Liver (tissue), 3 donors: Measurements from ENCODE around the gene RO60.
"Not testable (repeated sequence)": the region's sequence is repeated elsewhere in the genome, so short reads cannot be mapped to it uniquely, and the experiment has no call there.

Experiments
- CTCF ChIP-seq: fragments of 150-350 bp; IDR thresholded peaks from 2 replicates; pipeline ENCODE4 v1.5.1; 2017; ENCODE audit warnings: improper control_type of control experiment, low read depth, low read length; ENCODE audit not compliant: missing input control
- EGR1 ChIP-seq, 2 donors: IDR thresholded peaks; 2 replicates each; pipeline ENCODE4 v1.6.1; 2016 to 2018; ENCODE audit warnings: antibody characterized with exemption in 2 of 2, low read depth in 2 of 2
- FOXA1 ChIP-seq: IDR thresholded peaks from 2 replicates; pipeline ENCODE4 v1.6.1; 2016; ENCODE audit warnings: antibody characterized with exemption
- GABPA ChIP-seq, 2 donors: IDR thresholded peaks in 1 of 2; conservative IDR thresholded peaks in 1 of 2; 2 replicates each; pipeline ENCODE4 v1.6.1; 2016; ENCODE audit warnings: antibody characterized with exemption in 2 of 2, mild to moderate bottlenecking in 1 of 2, moderate library complexity in 1 of 2
- JUND ChIP-seq, 2 donors: IDR thresholded peaks; 2 replicates each; pipeline ENCODE4 v1.6.1; 2016; ENCODE audit warnings: antibody characterized with exemption in 2 of 2
- MAX ChIP-seq: IDR thresholded peaks from 2 replicates; pipeline ENCODE4 v1.6.1; 2016; ENCODE audit warnings: antibody characterized with exemption
- RAD21 ChIP-seq, 2 donors: IDR thresholded peaks; 2 replicates each; pipeline ENCODE4 v1.6.1; 2016; ENCODE audit warnings: antibody characterized with exemption in 2 of 2, mild to moderate bottlenecking in 2 of 2
- SP1 ChIP-seq: IDR thresholded peaks from 2 replicates; pipeline ENCODE4 v1.6.1; 2018; ENCODE audit warnings: antibody characterized with exemption, mild to moderate bottlenecking
- TAF1 ChIP-seq: conservative IDR thresholded peaks from 2 replicates; pipeline ENCODE4 v1.6.1; 2016; ENCODE audit warnings: antibody characterized with exemption, mild to moderate bottlenecking
- YY1 ChIP-seq: IDR thresholded peaks from 2 replicates; pipeline ENCODE4 v1.6.1; 2016; ENCODE audit warnings: antibody characterized with exemption, mild to moderate bottlenecking
- TF ChIP-seq, protein P1 (sequence below): IDR thresholded peaks from 2 replicates; pipeline ENCODE4 v1.6.1; 2016; ENCODE audit warnings: antibody characterized with exemption
- TF ChIP-seq, protein P2 (sequence below): IDR thresholded peaks from 2 replicates; pipeline ENCODE4 v1.6.1; 2016; ENCODE audit warnings: antibody characterized with exemption, mild to moderate bottlenecking
- TF ChIP-seq, protein P3 (sequence below): IDR thresholded peaks from 2 replicates; pipeline ENCODE4 v1.6.1; 2016; ENCODE audit warnings: antibody characterized with exemption
- donor health status: healthy.
- donor health status: healthy.

- not testable (repeated sequence) for TF ChIP-seq YY1; GABPA (IDR thresholded peaks at IDR 0.05 in 1 of 2, conservative IDR thresholded peaks at IDR 0.05 in 1 of 2); CTCF; TAF1; SP1; MAX; RAD21 (IDR thresholded peaks at IDR 0.05); FOXA1; JUND (IDR thresholded peaks at IDR 0.05); EGR1 (IDR thresholded peaks at IDR 0.05; ENCODE audit: low read depth in 2 of 2)
- TF ChIP-seq, protein P1, sequence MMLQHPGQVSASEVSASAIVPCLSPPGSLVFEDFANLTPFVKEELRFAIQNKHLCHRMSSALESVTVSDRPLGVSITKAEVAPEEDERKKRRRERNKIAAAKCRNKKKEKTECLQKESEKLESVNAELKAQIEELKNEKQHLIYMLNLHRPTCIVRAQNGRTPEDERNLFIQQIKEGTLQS, result not testable (repeated sequence)
- TF ChIP-seq, protein P2, sequence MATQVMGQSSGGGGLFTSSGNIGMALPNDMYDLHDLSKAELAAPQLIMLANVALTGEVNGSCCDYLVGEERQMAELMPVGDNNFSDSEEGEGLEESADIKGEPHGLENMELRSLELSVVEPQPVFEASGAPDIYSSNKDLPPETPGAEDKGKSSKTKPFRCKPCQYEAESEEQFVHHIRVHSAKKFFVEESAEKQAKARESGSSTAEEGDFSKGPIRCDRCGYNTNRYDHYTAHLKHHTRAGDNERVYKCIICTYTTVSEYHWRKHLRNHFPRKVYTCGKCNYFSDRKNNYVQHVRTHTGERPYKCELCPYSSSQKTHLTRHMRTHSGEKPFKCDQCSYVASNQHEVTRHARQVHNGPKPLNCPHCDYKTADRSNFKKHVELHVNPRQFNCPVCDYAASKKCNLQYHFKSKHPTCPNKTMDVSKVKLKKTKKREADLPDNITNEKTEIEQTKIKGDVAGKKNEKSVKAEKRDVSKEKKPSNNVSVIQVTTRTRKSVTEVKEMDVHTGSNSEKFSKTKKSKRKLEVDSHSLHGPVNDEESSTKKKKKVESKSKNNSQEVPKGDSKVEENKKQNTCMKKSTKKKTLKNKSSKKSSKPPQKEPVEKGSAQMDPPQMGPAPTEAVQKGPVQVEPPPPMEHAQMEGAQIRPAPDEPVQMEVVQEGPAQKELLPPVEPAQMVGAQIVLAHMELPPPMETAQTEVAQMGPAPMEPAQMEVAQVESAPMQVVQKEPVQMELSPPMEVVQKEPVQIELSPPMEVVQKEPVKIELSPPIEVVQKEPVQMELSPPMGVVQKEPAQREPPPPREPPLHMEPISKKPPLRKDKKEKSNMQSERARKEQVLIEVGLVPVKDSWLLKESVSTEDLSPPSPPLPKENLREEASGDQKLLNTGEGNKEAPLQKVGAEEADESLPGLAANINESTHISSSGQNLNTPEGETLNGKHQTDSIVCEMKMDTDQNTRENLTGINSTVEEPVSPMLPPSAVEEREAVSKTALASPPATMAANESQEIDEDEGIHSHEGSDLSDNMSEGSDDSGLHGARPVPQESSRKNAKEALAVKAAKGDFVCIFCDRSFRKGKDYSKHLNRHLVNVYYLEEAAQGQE, result not testable (repeated sequence)
- TF ChIP-seq, protein P3, sequence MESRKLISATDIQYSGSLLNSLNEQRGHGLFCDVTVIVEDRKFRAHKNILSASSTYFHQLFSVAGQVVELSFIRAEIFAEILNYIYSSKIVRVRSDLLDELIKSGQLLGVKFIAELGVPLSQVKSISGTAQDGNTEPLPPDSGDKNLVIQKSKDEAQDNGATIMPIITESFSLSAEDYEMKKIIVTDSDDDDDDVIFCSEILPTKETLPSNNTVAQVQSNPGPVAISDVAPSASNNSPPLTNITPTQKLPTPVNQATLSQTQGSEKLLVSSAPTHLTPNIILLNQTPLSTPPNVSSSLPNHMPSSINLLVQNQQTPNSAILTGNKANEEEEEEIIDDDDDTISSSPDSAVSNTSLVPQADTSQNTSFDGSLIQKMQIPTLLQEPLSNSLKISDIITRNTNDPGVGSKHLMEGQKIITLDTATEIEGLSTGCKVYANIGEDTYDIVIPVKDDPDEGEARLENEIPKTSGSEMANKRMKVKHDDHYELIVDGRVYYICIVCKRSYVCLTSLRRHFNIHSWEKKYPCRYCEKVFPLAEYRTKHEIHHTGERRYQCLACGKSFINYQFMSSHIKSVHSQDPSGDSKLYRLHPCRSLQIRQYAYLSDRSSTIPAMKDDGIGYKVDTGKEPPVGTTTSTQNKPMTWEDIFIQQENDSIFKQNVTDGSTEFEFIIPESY, result not testable (repeated sequence)
These were observed 26.6 kb upstream of the RO60 start for GRCh38 chr1:193032643-193033427.
